HG02981 (cell line): ENCODE results near the gene SMIM20.

Source experiments
- ATAC-seq: cut with Tn5 transposase; IDR thresholded peaks from one replicate; pipeline ENCODE4 v1.9.1; 2021; ENCODE audit warnings: mild to moderate bottlenecking, moderate library complexity; ENCODE audit not compliant: unreplicated experiment

SMIM20 gene

GRCh38 chr4:25951390-25951952, 37.5 kb downstream of the SMIM20 start:
- ATAC-seq: no peak

GRCh38 chr4:25953740-25954139, 39.7 kb downstream of the SMIM20 start:
- no peak for ATAC-seq

- no peak for ATAC-seq
These were observed 40.4 kb downstream of the SMIM20 start for GRCh38 chr4:25954293-25954904.

- no peak for ATAC-seq
These were observed 41.7 kb downstream of the SMIM20 start for GRCh38 chr4:25955705-25956104.

GRCh38 chr4:25956260-25956659, 42.2 kb downstream of the SMIM20 start:
- ATAC-seq: no peak

- no peak for ATAC-seq
These were observed 44.1 kb downstream of the SMIM20 start for GRCh38 chr4:25958110-25958509.

GRCh38 chr4:25962393-25962792, 48.4 kb downstream of the SMIM20 start:
- no peak for ATAC-seq

GRCh38 chr4:25965629-25966028, 51.6 kb downstream of the SMIM20 start:
- no peak for ATAC-seq

- no peak for ATAC-seq
These were observed 52.2 kb downstream of the SMIM20 start for GRCh38 chr4:25966171-25966570.

GRCh38 chr4:25969374-25970155, 55.5 kb downstream of the SMIM20 start:
- ATAC-seq: no peak

GRCh38 chr4:25970226-25970675, 56.2 kb downstream of the SMIM20 start:
- peak; percentile 82 for ATAC-seq

GRCh38 chr4:25970691-25971432, 56.8 kb downstream of the SMIM20 start:
- ATAC-seq: no peak

- no peak for ATAC-seq
These were observed 58.3 kb downstream of the SMIM20 start for GRCh38 chr4:25972366-25972765.

- ATAC-seq: no peak
These were observed 59.1 kb downstream of the SMIM20 start for GRCh38 chr4:25972984-25973745.

- ATAC-seq: no peak
These were observed 62.8 kb downstream of the SMIM20 start for GRCh38 chr4:25976780-25977179.

- ATAC-seq: no peak
These were observed 63.6 kb downstream of the SMIM20 start for GRCh38 chr4:25977397-25978170.

GRCh38 chr4:25978327-25978726, 64.3 kb downstream of the SMIM20 start:
- ATAC-seq: no peak
